Activated CD8-positive, alpha-beta memory T cell treated with anti-CD3 and anti-CD28 coated beads for 4 hours (primary cell): ENCODE results near the gene HYOU1.
"Not testable (repeated sequence)": the region's sequence is repeated elsewhere in the genome, so short reads cannot be mapped to it uniquely, and the experiment has no call there.

ENCODE experiments used
- DNase-seq, 2 donors: peaks; one replicate each; pipeline ENCODE4 v3.0.0-alpha.2; 2020; ENCODE audit warnings: low read depth in 2 of 2

Gene HYOU1

GRCh38 chr11:119021631-119022030 lies 35.4 kb downstream of the HYOU1 start:
- DNase-seq = no peak

GRCh38 chr11:119019996-119020395 lies 37.0 kb downstream of the HYOU1 start:
- no peak for DNase-seq

- DNase-seq = peak; percentile 88 to 94
Measured at GRCh38 chr11:119018074-119018938, 38.7 kb downstream of the HYOU1 start, which contains the start of the genes RPS25 and TRAPPC4. Gene RPS25 (minus strand): TSS chr11:119018343. CDS start chr11:119018284, 59 bp downstream. Gene TRAPPC4 (plus strand): TSS chr11:119018766. CDS start chr11:119018796, 30 bp downstream.

GRCh38 chr11:119017377-119017776 lies 39.6 kb downstream of the HYOU1 start:
- DNase-seq = not testable (repeated sequence)

- no peak for DNase-seq
Measured at GRCh38 chr11:119016216-119017009, 40.6 kb downstream of the HYOU1 start.

- no peak for DNase-seq
Measured at GRCh38 chr11:119015054-119015611, 41.9 kb downstream of the HYOU1 start.

GRCh38 chr11:119014209-119014924 lies 42.6 kb downstream of the HYOU1 start:
- no peak for DNase-seq

- DNase-seq = no peak
Measured at GRCh38 chr11:119012629-119013170, 44.3 kb downstream of the HYOU1 start.

GRCh38 chr11:119011476-119012053 lies 45.4 kb downstream of the HYOU1 start:
- DNase-seq = no peak

GRCh38 chr11:119006656-119007055 lies 50.3 kb downstream of the HYOU1 start:
- DNase-seq = no peak

- DNase-seq = no peak
Measured at GRCh38 chr11:119000906-119001305, 56.1 kb downstream of the HYOU1 start.

- no peak for DNase-seq
Measured at GRCh38 chr11:118998822-118999221, 58.2 kb downstream of the HYOU1 start.

GRCh38 chr11:118998388-118998717 lies 58.7 kb downstream of the HYOU1 start:
- DNase-seq = no peak

GRCh38 chr11:118997627-118998387 lies 59.2 kb downstream of the HYOU1 start, which contains the start of gene CENATAC:
Gene CENATAC (plus strand): TSS chr11:118998138. CDS start chr11:118998198, 60 bp downstream.
- peak; percentile 89 for DNase-seq

GRCh38 chr11:118996926-118997626 lies 59.9 kb downstream of the HYOU1 start:
- no peak for DNase-seq
